HG03066 (cell line): ENCODE data around the gene CDKN2A.

Source experiments
- ATAC-seq: cut with Tn5 transposase; IDR thresholded peaks from one replicate; pipeline ENCODE4 v1.9.1; 2021; ENCODE audit warnings: low read depth; ENCODE audit not compliant: unreplicated experiment

CDKN2A gene

GRCh38 chr9:21958833-21959232 is 35.4 kb downstream of the CDKN2A start:
- ATAC-seq: no peak

GRCh38 chr9:21945606-21946005 is 48.6 kb downstream of the CDKN2A start:
- no peak for ATAC-seq

GRCh38 chr9:21943464-21943863 is 50.7 kb downstream of the CDKN2A start:
- ATAC-seq: no peak

DNA sequence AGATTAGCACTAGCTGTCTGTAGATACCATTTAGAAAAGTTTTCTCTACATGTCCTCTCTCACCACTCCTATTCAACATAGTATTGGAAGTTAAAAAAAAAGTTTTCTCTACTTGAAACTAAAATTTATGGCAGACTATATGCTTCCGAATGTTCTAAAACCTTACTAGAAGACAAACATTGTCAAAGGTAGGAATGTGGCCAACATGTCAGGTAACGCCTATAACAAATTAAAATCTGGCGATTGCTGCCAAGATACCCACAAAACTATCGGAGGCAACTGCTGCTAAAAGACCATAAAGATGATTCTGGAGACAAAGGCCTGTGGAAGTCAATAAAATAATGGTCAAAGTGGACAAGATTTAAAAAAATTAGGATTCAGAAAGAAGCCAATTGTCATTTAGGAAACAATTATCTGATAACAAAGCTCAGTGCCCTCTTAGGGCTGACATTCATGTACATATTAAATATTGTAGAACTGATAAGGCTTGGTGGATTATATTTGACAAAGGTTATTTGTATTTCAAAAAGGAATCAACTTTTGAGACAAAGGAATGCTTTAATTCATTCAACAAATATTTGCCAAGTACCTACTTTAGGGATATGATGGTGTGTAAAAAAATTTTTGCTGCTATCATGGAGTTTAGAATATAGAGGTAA is 52.7 kb downstream of the CDKN2A start:
- no peak for ATAC-seq

DNA sequence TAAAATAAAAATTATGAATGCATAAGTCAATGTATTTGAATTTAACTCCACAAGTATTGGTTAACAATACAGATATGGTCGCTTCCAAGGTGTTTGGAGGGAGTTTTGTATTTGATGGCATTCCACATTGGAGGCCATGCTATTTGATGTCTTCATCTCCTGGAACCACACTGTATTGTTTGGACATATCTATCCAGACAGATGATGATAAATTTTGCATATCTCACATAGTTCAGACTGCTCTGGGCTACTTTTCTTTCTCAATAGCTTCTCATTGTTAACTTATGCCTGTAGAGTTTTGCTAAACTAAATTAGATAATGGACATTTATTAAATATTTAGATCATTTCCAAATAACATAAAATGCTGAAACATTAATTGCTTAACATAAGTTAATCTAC is 58.0 kb downstream of the CDKN2A start:
- no peak for ATAC-seq

- no peak for ATAC-seq
These were observed 58.6 kb downstream of the CDKN2A start for GRCh38 chr9:21935631-21936030.

GRCh38 chr9:21933865-21934264 is 60.3 kb downstream of the CDKN2A start:
- ATAC-seq: no peak

GRCh38 chr9:21933281-21933680 is 60.9 kb downstream of the CDKN2A start:
- ATAC-seq: no peak

DNA sequence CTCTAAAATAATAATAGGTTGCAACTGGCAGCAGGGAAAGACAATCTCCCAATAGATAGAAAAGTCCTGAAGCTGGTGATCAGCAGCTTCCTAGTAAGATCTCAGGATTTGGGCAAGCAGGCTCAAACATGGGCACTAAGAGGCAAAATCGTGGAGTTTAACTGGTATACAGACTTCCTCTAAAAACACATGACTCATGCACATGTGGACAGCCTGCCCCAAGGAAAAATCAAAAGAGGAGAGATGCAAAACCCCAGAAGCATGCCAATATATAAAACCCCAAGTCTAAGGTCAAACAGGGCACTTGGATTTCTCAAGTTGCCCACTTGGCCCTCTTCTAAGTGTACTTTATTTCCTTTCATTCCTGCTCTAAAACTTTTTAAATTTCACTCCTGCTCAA is 62.8 kb downstream of the CDKN2A start:
- no peak for ATAC-seq

GRCh38 chr9:21927752-21928151 is 66.4 kb downstream of the CDKN2A start:
- no peak for ATAC-seq

- no peak for ATAC-seq
These were observed 70.5 kb downstream of the CDKN2A start for GRCh38 chr9:21923694-21924093.

- peak; percentile 79 for ATAC-seq
These were observed 74.5 kb downstream of the CDKN2A start for GRCh38 chr9:21919377-21920362.
